GM23338 (cell line): ENCODE measurements around the gene TCERG1. TPM values are rescaled to one million over a fixed set of nuclear protein-coding genes. Genes with fewer than 3 reads are reported as not detected.

Experiments
- ATAC-seq: fragments of 200-7000 bp; cut with Tn5 transposase; 3 replicates; pipeline ENCODE4 v1.9.1; 2020
- DNase-seq: peaks from one replicate; pipeline ENCODE4 v3.0.0-alpha.2; 2015; ENCODE audit warnings: low spot score
- H2AFZ ChIP-seq: fragments of 200-600 bp; sonication (generic); 2 replicates; pipeline ENCODE4 v1.8.0; 2016; ENCODE audit warnings: antibody characterized with exemption, mild to moderate bottlenecking, moderate library complexity
- H3F3A ChIP-seq: fragments of 200-600 bp; sonication (generic); replicated peaks from 2 replicates; pipeline ENCODE4 v1.8.0; 2017; ENCODE audit warnings: antibody characterized with exemption, mixed run types, low read depth
- H3K27ac ChIP-seq: fragments of 200-600 bp; sonication (generic); 2 replicates; pipeline ENCODE4 v1.6.1; 2016; ENCODE audit warnings: low read depth
- H3K27me3 ChIP-seq: fragments of 200-600 bp; sonication (generic); 2 replicates; pipeline ENCODE4 v1.8.0; 2016; ENCODE audit warnings: mild to moderate bottlenecking, mixed run types, moderate library complexity; ENCODE audit not compliant: insufficient read depth
- H3K36me3 ChIP-seq: fragments of 200-600 bp; sonication (generic); 2 replicates; pipeline ENCODE4 v1.8.0; 2016; ENCODE audit warnings: mild to moderate bottlenecking; ENCODE audit not compliant: insufficient read depth
- H3K4me1 ChIP-seq: fragments of 200-600 bp; sonication (generic); 2 replicates; pipeline ENCODE4 v1.8.0; 2016; ENCODE audit warnings: mild to moderate bottlenecking, moderate library complexity; ENCODE audit not compliant: insufficient read depth
- H3K4me2 ChIP-seq: fragments of 200-600 bp; sonication (generic); 2 replicates; pipeline ENCODE4 v1.7.1; 2017; ENCODE audit warnings: mixed run types
- H3K4me3 ChIP-seq: fragments of 200-600 bp; sonication (generic); 2 replicates; pipeline ENCODE4 v1.6.1; 2016; ENCODE audit warnings: mixed run types
- H3K79me2 ChIP-seq: fragments of 200-600 bp; sonication (generic); replicated peaks from 2 replicates; pipeline ENCODE4 v1.8.0; 2017; ENCODE audit warnings: mild to moderate bottlenecking; ENCODE audit not compliant: insufficient read depth
- H3K9me2 ChIP-seq: fragments of 200-600 bp; sonication (generic); 2 replicates; pipeline ENCODE4 v1.8.0; 2017; ENCODE audit not compliant: insufficient read depth
- H4K20me1 ChIP-seq: fragments of 200-600 bp; sonication (generic); replicated peaks from 2 replicates; pipeline ENCODE4 v1.8.0; 2017; ENCODE audit warnings: mild to moderate bottlenecking; ENCODE audit not compliant: insufficient read depth
- H3K27ac Mint-ChIP-seq: 2 replicates; pipeline ENCODE4 v1.8.0; 2020; ENCODE audit warnings: inconsistent platforms, mild to moderate bottlenecking, moderate library complexity, mixed read lengths
- H3K27me3 Mint-ChIP-seq: 3 replicates; pipeline ENCODE4 v1.8.0; 2022; ENCODE audit warnings: low read depth, mild to moderate bottlenecking, moderate library complexity, mixed read lengths, inconsistent platforms; ENCODE audit not compliant: insufficient read depth, poor library complexity
- H3K36me3 Mint-ChIP-seq: 3 replicates; pipeline ENCODE4 v1.8.0; 2021; ENCODE audit warnings: low read depth, mild to moderate bottlenecking, inconsistent platforms, moderate library complexity, mixed read lengths
- H3K4me1 Mint-ChIP-seq: 3 replicates; pipeline ENCODE4 v1.8.0; 2020; ENCODE audit warnings: mild to moderate bottlenecking, inconsistent platforms, mixed read lengths
- H3K4me3 Mint-ChIP-seq: 3 replicates; pipeline ENCODE4 v1.8.0; 2021; ENCODE audit warnings: moderate library complexity, mild to moderate bottlenecking, inconsistent platforms, mixed read lengths
- H3K9me3 Mint-ChIP-seq: 3 replicates; pipeline ENCODE4 v1.8.0; 2020; ENCODE audit warnings: moderate library complexity, mild to moderate bottlenecking, inconsistent platforms, mixed read lengths
- CREB1 ChIP-seq: fragments of 250-450 bp; sonication (Bioruptor Pico); IDR thresholded peaks from 2 replicates; pipeline ENCODE4 v1.5.0; 2020; ENCODE audit warnings: low read depth, mild to moderate bottlenecking, moderate library complexity
- CTCF ChIP-seq, 2 experiments: fragments of 200-600 bp in 1 of 2; sonication (generic) in 1 of 2; conservative IDR thresholded peaks; 2 replicates each; pipeline versions ENCODE4 v1.5.1 to v1.6.1; 2016 to 2017; ENCODE audit warnings: antibody characterized with exemption in 2 of 2, low read depth in 2 of 2, mild to moderate bottlenecking in 2 of 2, moderate library complexity in 1 of 2
- ETS1 ChIP-seq: IDR thresholded peaks from 2 replicates; pipeline ENCODE4 v1.6.1; 2016; ENCODE audit warnings: antibody characterized with exemption
- JUNB ChIP-seq: IDR thresholded peaks from one replicate; pipeline ENCODE4 v1.6.1; 2016; ENCODE audit warnings: antibody characterized with exemption; ENCODE audit not compliant: unreplicated experiment
- NANOG ChIP-seq: IDR thresholded peaks from 2 replicates; pipeline ENCODE4 v1.6.1; 2016; ENCODE audit warnings: antibody characterized with exemption, borderline replicate concordance
- POLR2AphosphoS5 ChIP-seq: IDR thresholded peaks from 2 replicates; pipeline ENCODE4 v1.6.1; 2016; ENCODE audit warnings: antibody characterized with exemption, low read depth
- REST ChIP-seq: IDR thresholded peaks from one replicate; pipeline ENCODE4 v1.6.1; 2018; ENCODE audit warnings: antibody characterized with exemption; ENCODE audit not compliant: unreplicated experiment
- STAT1 ChIP-seq: IDR thresholded peaks from one replicate; pipeline ENCODE4 v1.6.1; 2016; ENCODE audit warnings: antibody characterized with exemption; ENCODE audit not compliant: unreplicated experiment
- ZNF114 ChIP-seq: fragments of 250-450 bp; sonication (Bioruptor Pico); IDR thresholded peaks from 2 replicates; pipeline ENCODE4 v1.5.0; 2020; ENCODE audit warnings: mild to moderate bottlenecking, moderate library complexity
- ZNF331 ChIP-seq: fragments of 250-450 bp; sonication (Bioruptor Pico); IDR thresholded peaks from 2 replicates; pipeline ENCODE4 v1.5.0; 2020; ENCODE audit warnings: low read depth, mild to moderate bottlenecking, moderate library complexity
- ZNF462 ChIP-seq: fragments of 250-450 bp; sonication (Bioruptor Pico); IDR thresholded peaks from 2 replicates; pipeline ENCODE4 v1.5.0; 2020; ENCODE audit warnings: mild to moderate bottlenecking, moderate library complexity
- polyA plus RNA-seq: library from polyadenylated mRNA; unstranded; fragments of >200 nt; fragmentation: Nextera tagmentation; extraction: Ambion mirVana; gene quantifications from 2 replicates; pipeline ENCODE4 v1.2.1, GENCODE V29; 2016
- total RNA-seq: library from RNA; depleted of rRNA; stranded (reverse); fragments of >200 nt; shearing (Covaris generic); gene quantifications from 2 replicates; pipeline ENCODE4 v1.2.3, GENCODE V29; 2014

TCERG1 gene
- total and polyA plus RNA-seq, 2 experiments from 2014 or later: 127 to 178 TPM

GRCh38 chr5:146441896-146442295 lies 5.2 kb upstream of the TCERG1 start:
- Histone ChIP-seq H3K79me2 (no peaks in the 10 kb centered on the region), H3K4me3 (no peak overlapping the region), H3K4me1 (no peaks in the 10 kb centered on the region), H2AFZ (no peak overlapping the region), H3K4me2 (no peak overlapping the region), H3F3A (no peaks in the 10 kb centered on the region), H3K27me3 (no peaks in the 10 kb centered on the region), H3K36me3 (no peaks in the 10 kb centered on the region), H3K27ac (no peak overlapping the region), H4K20me1 (no peaks in the 10 kb centered on the region), H3K9me2 (no peaks in the 10 kb centered on the region)
- H3K9me3 Mint-ChIP-seq: no peaks in the 10 kb centered on the region
- H3K36me3 Mint-ChIP-seq: no peaks in the 10 kb centered on the region
- H3K27ac Mint-ChIP-seq: no peak overlapping the region
- ATAC-seq: no peak
- peaks cover 2% of the 10 kb centered on the region for H3K27me3 Mint-ChIP-seq
- DNase-seq: no peak
- no peaks in the 10 kb centered on the region for H3K4me1 Mint-ChIP-seq
- H3K4me3 Mint-ChIP-seq: no peak overlapping the region
- TF ChIP-seq JUNB (no peak), POLR2AphosphoS5 (no peak), ZNF114 (CRISPR knock-in tag) (no peak), ETS1 (no peak), NANOG (no peak), CTCF (conservative IDR thresholded peaks at IDR 0.05; ENCODE audit: low read depth in 2 of 2) (no peak), STAT1 (no peak), CREB1 (CRISPR knock-in tag) (no peak), REST (no peak), ZNF331 (CRISPR knock-in tag) (no peak), ZNF462 (CRISPR knock-in tag) (no peak)
